NCI-H748 (cell line): ENCODE data around the gene MYOM1.
A peak's percentile ranks its signal among the peaks of the same experiment; 100 is the strongest.
"Not testable (repeated sequence)": the region's sequence is repeated elsewhere in the genome, so short reads cannot be mapped to it uniquely, and the experiment has no call there.

Source experiments
- DNase-seq: peaks from one replicate; lab custom pipeline; 2025; ENCODE audit not compliant: unreplicated experiment; lab: John Stamatoyannopoulos, UW

MYOM1 gene

GRCh38 chr18:3093624-3094337 lies 126.0 kb downstream of the MYOM1 start:
- DNase-seq: no peak

DNA sequence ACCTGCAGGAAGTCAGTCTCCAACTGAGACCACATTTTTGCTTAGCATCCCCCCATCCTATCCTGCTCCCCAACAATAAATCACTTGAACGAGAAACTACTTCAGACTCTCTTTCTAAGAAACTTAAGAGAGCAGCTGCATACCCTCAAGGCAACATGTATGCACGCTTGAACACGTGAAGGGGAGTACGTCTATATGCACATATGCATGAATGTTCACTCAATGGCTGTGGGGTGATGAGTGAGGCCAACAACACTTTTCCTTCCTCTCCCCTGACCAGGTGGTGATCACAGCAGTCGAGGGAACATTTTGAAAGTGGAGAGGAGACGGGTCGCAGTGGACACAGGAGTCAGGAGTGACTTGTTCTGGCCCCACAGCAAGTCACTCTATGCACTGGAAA lies 127.0 kb downstream of the MYOM1 start:
- DNase-seq: no peak

GRCh38 chr18:3089579-3089978 lies 130.2 kb downstream of the MYOM1 start:
- no peak for DNase-seq

- DNase-seq: no peak
Observed at GRCh38 chr18:3088449-3088848, 131.3 kb downstream of the MYOM1 start.

GRCh38 chr18:3086871-3087270 lies 132.9 kb downstream of the MYOM1 start:
- DNase-seq: no peak

DNA sequence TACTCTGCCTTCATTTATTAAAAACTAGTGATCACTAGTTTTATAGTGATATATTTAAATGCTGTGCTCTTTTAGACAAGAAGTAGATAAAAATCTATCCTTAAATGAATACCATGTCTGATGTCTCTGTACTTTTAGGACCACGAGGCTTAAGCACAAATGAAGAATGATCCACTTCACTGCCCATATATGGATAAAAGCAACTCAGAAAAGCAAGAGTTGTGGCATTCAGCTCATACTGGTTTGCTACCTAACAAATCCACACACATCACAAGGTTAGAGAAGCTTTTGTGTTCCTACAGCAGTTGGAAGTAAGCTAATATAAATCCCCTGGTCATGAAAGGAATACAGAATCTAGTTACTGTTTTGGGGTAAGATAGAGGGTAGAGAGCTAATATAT lies 134.2 kb downstream of the MYOM1 start:
- no peak for DNase-seq

GRCh38 chr18:3084206-3084605 lies 135.6 kb downstream of the MYOM1 start:
- no peak for DNase-seq

DNA sequence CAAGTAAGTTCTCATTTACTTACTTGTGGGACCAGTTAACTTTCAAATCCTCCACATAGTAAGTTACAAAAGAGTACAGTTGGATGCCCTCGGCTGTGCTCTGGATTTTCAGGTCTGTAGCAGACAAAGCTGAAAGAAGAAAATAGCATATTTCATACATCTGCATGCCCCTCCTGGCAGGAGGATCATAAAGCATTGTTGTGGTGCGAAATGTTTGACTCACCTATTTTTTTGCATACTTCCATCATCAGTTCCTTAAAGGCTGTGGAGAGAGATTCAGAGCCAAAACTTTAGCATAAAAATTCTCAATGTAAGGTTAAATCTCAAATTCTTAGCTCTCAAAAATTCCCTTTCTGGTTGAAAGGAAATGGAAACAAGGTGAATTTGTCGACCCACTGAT lies 136.0 kb downstream of the MYOM1 start:
- DNase-seq: no peak

GRCh38 chr18:3081584-3081991 lies 138.2 kb downstream of the MYOM1 start:
- DNase-seq: no peak

DNA sequence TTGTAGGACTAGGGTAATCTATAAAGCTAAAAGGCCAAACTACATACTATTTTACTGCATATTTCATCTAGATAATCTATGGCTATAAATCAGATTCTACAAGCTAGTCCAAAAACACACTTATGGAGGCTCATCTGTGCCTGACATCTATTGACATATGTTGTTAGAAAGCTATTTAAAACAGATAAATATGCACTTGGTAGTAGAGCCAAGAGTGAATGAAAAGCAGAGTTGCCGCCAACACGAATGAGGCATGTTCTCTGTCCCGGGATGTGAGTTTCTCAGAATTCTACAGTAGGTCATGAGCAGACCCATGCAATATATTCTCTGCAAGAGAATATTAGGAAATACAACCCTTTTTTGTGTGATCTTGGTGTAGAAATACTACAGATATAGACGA lies 140.1 kb downstream of the MYOM1 start:
- no peak for DNase-seq

- no peak for DNase-seq
Observed at GRCh38 chr18:3075491-3075890, 144.3 kb downstream of the MYOM1 start.

GRCh38 chr18:3074087-3074486 lies 145.7 kb downstream of the MYOM1 start:
- no peak for DNase-seq

DNA sequence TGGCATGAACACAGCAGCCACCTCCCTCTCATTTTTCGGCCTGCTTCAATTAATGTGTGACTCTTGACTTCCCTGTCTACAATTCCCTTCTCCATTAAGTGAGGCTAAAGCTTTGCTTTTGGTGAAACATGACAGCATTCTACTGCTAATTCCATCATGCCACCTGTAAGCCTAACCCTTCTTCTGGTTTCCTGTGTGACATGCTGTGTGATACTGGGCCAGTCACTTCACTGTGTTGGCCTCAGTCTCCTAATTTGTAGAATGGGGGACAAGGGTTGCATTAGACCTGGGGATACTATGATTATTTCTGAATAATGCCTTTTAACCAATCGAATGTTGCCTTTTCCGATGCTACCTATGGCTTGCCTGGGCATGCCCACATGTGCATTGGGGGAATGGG lies 146.4 kb downstream of the MYOM1 start:
- not testable (repeated sequence) for DNase-seq

DNA sequence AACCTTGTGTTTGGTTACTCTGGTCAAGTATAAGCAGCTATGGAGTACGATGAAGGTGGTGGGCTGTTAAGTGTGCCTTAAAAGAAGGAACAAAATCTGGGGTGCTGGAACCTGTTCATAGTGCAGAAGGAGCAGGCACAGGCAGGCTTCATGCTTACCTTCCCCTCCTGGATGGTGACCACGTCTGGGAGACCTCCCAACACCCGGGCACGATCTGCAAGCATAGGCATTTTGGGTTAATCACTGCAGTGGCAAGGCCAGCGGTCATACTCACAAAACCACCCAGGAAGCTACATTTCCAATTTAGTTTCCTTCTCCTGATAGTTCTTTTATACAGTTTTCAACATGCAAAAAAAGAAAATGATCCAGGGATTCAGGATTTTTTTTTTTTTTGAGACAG lies 148.1 kb downstream of the MYOM1 start:
- DNase-seq: no peak

GRCh38 chr18:3069671-3070433 lies 149.9 kb downstream of the MYOM1 start:
- no peak for DNase-seq

GRCh38 chr18:3067722-3068121 lies 152.0 kb downstream of the MYOM1 start:
- DNase-seq: no peak

DNA sequence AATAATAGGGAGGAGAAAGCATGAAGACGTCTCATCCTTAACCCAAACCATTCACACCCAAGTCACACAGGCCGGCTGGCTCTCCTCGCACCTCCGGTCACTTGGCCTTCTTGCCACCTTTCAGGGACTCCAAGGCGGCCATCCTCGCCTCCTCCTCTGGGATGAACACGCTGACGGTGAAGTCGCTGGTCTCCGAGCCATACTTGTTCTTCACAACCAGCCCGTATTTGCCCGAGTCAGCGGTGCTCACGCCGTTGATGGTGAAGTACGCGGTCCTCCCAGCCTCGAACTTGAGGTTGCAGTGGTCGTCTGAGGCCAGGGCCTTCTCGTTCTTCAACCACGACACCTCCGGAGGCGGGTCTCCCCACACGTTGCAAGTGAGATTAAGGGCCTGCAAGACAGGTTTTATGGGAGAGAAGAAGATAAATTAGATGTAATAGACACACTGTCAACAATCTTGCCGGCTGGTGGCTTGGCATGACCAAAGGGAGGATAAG lies 152.6 kb downstream of the MYOM1 start:
- no peak for DNase-seq

GRCh38 chr18:3066341-3067110 lies 153.2 kb downstream of the MYOM1 start:
- DNase-seq: no peak

GRCh38 chr18:3063766-3064165 lies 156.0 kb downstream of the MYOM1 start:
- not testable (repeated sequence) for DNase-seq

DNA sequence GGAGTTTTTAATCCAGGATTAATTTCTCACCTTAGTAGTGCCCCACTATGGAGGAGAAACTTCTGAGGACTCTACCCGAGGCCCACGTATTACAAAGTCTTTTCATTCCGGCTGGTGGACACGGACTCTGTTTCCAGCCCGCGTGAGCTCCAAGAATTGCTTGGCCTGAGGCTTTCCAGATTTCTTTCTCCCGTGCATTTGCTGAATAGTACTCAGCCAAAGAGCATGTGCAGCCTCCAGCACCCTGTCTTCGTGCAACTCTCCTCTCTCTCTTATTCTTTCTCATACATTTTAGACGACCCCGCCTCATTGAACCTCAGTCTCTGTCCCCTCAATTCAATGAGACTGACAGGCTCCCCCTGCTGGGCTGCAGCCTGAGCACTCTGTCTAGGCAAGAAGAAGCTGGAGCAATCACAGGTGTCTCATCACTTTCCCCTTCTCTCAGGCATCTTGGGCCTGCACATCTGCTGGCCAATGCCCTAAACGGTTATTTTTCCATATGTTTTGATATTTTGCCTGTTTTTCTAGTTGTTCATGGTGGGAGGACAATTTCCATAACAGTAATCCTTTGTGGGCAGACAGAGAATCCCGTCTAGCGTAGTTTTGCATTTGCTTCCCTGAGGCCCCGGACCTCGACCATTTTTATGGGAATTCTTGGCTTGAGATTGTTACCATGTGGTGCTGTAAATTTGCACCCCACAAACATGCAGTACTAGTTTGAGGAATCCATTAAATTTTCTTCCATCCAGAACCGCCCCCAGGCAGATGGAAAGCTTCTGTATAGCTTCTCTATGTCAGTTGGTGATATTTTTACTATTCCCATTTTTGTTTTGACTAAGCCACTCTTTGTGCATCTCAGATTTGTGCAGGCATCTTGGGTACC lies 156.7 kb downstream of the MYOM1 start:
- peak; percentile 58 for DNase-seq
